Measurements from ENCODE around the gene ST7L.

GRCh38 chr1:112558634-112559033 is 60.3 kb downstream of the ST7L start:
- no peak for TF ChIP-seq EZH2 (IDR thresholded peaks at IDR 0.05; ENCODE audit: borderline replicate concordance, low read depth, low read length, severe bottlenecking)
- TF ChIP-seq CTCF (IDR thresholded peaks at IDR 0.05; ENCODE audit: borderline replicate concordance, extremely low read depth, low read length, poor library complexity, severe bottlenecking), result no peak
